Hepatocyte (in vitro differentiated cells): Measurements from ENCODE around the gene TUBB2B. TPM values are rescaled to one million over a fixed set of nuclear protein-coding genes. Genes with fewer than 3 reads are reported as not detected.

Experiments
- DNase-seq: peaks from one replicate; pipeline ENCODE4 v3.0.0-alpha.2; 2016; ENCODE audit warnings: low spot score
- H2AFZ ChIP-seq: fragments of 200-600 bp; sonication (generic); 2 replicates; pipeline ENCODE4 v1.6.0; 2016; ENCODE audit warnings: antibody characterized with exemption, mild to moderate bottlenecking
- H3K27ac ChIP-seq: fragments of 200-600 bp; sonication (generic); 2 replicates; pipeline ENCODE4 v1.5.1; 2016; ENCODE audit warnings: mild to moderate bottlenecking
- H3K27me3 ChIP-seq: fragments of 200-600 bp; sonication (generic); 2 replicates; pipeline ENCODE4 v1.6.1; 2016
- H3K36me3 ChIP-seq: fragments of 200-600 bp; sonication (generic); replicated peaks from 2 replicates; pipeline ENCODE4 v1.5.1; 2016; ENCODE audit warnings: low read depth; ENCODE audit not compliant: insufficient read depth
- H3K4me1 ChIP-seq: fragments of 200-600 bp; sonication (generic); 2 replicates; pipeline ENCODE4 v1.5.1; 2016; ENCODE audit warnings: mild to moderate bottlenecking, moderate library complexity; ENCODE audit not compliant: insufficient read depth
- H3K4me2 ChIP-seq: fragments of 200-600 bp; sonication (generic); 2 replicates; pipeline ENCODE4 v1.6.0; 2016
- H3K4me3 ChIP-seq: fragments of 200-600 bp; sonication (generic); 2 replicates; pipeline ENCODE4 v1.5.1; 2016; ENCODE audit warnings: mild to moderate bottlenecking
- H3K79me2 ChIP-seq: fragments of 200-600 bp; sonication (generic); 2 replicates; pipeline ENCODE4 v1.6.0; 2017; ENCODE audit warnings: mild to moderate bottlenecking
- H3K9me2 ChIP-seq: fragments of 200-600 bp; sonication (generic); replicated peaks from 2 replicates; pipeline ENCODE4 v1.6.0; 2017; ENCODE audit warnings: mild to moderate bottlenecking; ENCODE audit not compliant: insufficient read depth
- H3K9me3 ChIP-seq: fragments of 200-600 bp; sonication (generic); 2 replicates; pipeline ENCODE4 v1.5.1; 2016; ENCODE audit warnings: low read depth, mild to moderate bottlenecking
- H4K20me1 ChIP-seq: fragments of 200-600 bp; sonication (generic); 2 replicates; pipeline ENCODE4 v1.6.0; 2016; ENCODE audit warnings: mild to moderate bottlenecking; ENCODE audit not compliant: insufficient read depth, poor library complexity, severe bottlenecking
- EZH2 ChIP-seq: fragments of 200-600 bp; sonication (generic); IDR thresholded peaks from 2 replicates; pipeline ENCODE4 v1.6.1; 2016; ENCODE audit warnings: antibody characterized with exemption, mild to moderate bottlenecking, borderline replicate concordance
- EZH2phosphoT487 ChIP-seq: fragments of 200-600 bp; sonication (generic); IDR thresholded peaks from one replicate; pipeline ENCODE4 v1.6.1; 2018; ENCODE audit warnings: antibody characterized with exemption, mild to moderate bottlenecking, low read depth, moderate library complexity; ENCODE audit not compliant: unreplicated experiment, severe bottlenecking
- WGBS: methylation state at CpG from one replicate; pipeline ENCODE4 v1.1.6; 2016; ENCODE audit warnings: low lambda C conversion rate; ENCODE audit errors: missing lambda C conversion rate; 5-methylcytosine and 5-hydroxymethylcytosine counted together
- polyA plus RNA-seq: library from polyadenylated mRNA; unstranded; fragments of >200 nt; fragmentation: Nextera tagmentation; extraction: Ambion mirVana; gene quantifications from 2 replicates; pipeline ENCODE4 v1.2.1, GENCODE V29; 2016
- total RNA-seq: library from RNA; depleted of rRNA; stranded (reverse); fragments of >200 nt; gene quantifications from 2 replicates; pipeline ENCODE4 v1.2.3, GENCODE V29; 2014
- TF ChIP-seq, protein P1 (sequence below): fragments of 200-600 bp; sonication (generic); IDR thresholded peaks from 2 replicates; pipeline ENCODE4 v1.5.1; 2016; ENCODE audit warnings: antibody characterized with exemption, mild to moderate bottlenecking; ENCODE audit not compliant: poor library complexity

Gene TUBB2B
- total and polyA plus RNA-seq, 2 experiments from 2014 or later: 36.4 to 72.0 TPM

- no peak overlapping the region for H3K4me3 ChIP-seq
- H3K36me3 ChIP-seq: no peaks in the 10 kb centered on the region
- WGBS: 81% methylated on average over 13 of the region's 14 CpGs
- H3K27ac ChIP-seq: no peak overlapping the region
- no peak for TF ChIP-seq EZH2phosphoT487
- TF ChIP-seq EZH2: no peak
- TF ChIP-seq, protein P1, sequence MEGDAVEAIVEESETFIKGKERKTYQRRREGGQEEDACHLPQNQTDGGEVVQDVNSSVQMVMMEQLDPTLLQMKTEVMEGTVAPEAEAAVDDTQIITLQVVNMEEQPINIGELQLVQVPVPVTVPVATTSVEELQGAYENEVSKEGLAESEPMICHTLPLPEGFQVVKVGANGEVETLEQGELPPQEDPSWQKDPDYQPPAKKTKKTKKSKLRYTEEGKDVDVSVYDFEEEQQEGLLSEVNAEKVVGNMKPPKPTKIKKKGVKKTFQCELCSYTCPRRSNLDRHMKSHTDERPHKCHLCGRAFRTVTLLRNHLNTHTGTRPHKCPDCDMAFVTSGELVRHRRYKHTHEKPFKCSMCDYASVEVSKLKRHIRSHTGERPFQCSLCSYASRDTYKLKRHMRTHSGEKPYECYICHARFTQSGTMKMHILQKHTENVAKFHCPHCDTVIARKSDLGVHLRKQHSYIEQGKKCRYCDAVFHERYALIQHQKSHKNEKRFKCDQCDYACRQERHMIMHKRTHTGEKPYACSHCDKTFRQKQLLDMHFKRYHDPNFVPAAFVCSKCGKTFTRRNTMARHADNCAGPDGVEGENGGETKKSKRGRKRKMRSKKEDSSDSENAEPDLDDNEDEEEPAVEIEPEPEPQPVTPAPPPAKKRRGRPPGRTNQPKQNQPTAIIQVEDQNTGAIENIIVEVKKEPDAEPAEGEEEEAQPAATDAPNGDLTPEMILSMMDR: no peak
- H3K27me3 ChIP-seq: no peaks in the 10 kb centered on the region
- peak overlapping the region; percentile 81 for H3K4me2 ChIP-seq
- H2AFZ ChIP-seq: no peak overlapping the region
- no peaks in the 10 kb centered on the region for H4K20me1 ChIP-seq
- peaks cover 10% of the 10 kb centered on the region for H3K4me1 ChIP-seq
- H3K79me2 ChIP-seq: peaks cover 40% of the 10 kb centered on the region
- H3K9me2 ChIP-seq: no peaks in the 10 kb centered on the region
- DNase-seq: no peak
- H3K9me3 ChIP-seq: no peaks in the 10 kb centered on the region
Measured at GRCh38 chr6:3260296-3260695, 32.8 kb upstream of the TUBB2B start.

- peak overlapping the region; percentile 81 for H3K4me2 ChIP-seq
- DNase-seq: peak; percentile 55
- no peaks in the 10 kb centered on the region for H3K9me2 ChIP-seq
- H3K79me2 ChIP-seq: peaks cover 40% of the 10 kb centered on the region
- WGBS: 1% methylated on average over 21 of the region's 21 CpGs
- no peaks in the 10 kb centered on the region for H3K36me3 ChIP-seq
- H3K4me1 ChIP-seq: peaks cover 10% of the 10 kb centered on the region
- H3K27ac ChIP-seq: peak overlapping the region; percentile 74
- H2AFZ ChIP-seq: peak overlapping the region; percentile 70
- no peaks in the 10 kb centered on the region for H3K27me3 ChIP-seq
- no peaks in the 10 kb centered on the region for H4K20me1 ChIP-seq
- H3K4me3 ChIP-seq: peak overlapping the region; percentile 95
- H3K9me3 ChIP-seq: no peaks in the 10 kb centered on the region
- no peak for TF ChIP-seq EZH2
- TF ChIP-seq, protein P1: no peak
- no peak for TF ChIP-seq EZH2phosphoT487
Measured at GRCh38 chr6:3259491-3259958, 32.1 kb upstream of the TUBB2B start.

DNA sequence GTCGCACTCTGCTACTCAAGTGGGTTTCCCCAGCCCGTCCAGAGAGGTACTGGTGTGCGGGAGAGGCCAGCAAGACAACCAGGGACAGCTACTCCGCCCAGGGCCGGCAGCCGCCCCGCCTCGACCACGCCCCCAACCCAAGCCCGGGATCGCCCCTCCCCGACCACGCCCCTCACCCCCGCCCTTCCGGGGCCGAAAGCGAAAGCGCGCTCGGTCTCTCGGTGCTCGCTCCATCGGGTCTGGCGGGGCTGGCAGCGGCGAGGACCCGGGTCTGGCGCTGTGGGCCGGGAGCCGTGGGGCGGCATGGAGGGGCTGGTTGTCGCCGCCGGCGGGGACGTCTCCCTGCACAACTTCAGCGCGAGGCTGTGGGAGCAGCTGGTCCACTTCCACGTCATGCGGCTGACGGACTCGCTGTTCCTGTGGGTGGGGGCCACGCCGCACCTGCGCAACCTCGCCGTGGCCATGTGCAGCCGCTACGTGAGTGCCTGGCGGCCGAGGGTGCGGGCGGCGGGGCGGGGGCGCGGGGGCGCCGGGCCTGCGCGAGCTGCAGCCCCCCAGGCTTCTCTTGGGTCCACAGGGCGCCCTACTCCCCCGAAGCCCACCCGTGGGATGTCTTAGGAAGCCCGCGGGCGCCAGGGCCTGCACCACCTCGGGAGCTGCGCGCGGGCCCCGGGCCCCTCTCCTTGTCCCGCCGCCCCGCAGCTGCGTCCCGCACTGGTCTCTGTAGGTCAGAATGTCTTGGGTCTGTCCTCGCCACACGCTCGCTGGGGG is 31.5 kb upstream of the TUBB2B start, which contains the start of gene PSMG4:
Gene PSMG4, plus strand, starts transcription at position 228 of the 771 bp plus-strand sequence. Its CDS starts 76 bp downstream, at position 304.
- Histone ChIP-seq H3K79me2 (peaks cover 40% of the 10 kb centered on the region), H3K36me3 (no peaks in the 10 kb centered on the region), H3K27me3 (no peaks in the 10 kb centered on the region), H3K4me3 (peak within 1 kb of the TSS; percentile 95), H2AFZ (peak within 1 kb of the TSS; percentile 70), H4K20me1 (no peaks in the 10 kb centered on the region), H3K4me1 (peaks cover 10% of the 10 kb centered on the region), H3K4me2 (peak within 1 kb of the TSS; percentile 81), H3K9me3 (no peaks in the 10 kb centered on the region), H3K27ac (peak within 1 kb of the TSS; percentile 74), H3K9me2 (no peaks in the 10 kb centered on the region)
- peak; percentile 96 for DNase-seq
- TF ChIP-seq, protein P1: no peak
- TF ChIP-seq EZH2phosphoT487: no peak
- no peak for TF ChIP-seq EZH2
- WGBS: under 1% methylated on average over 59 of the region's 80 CpGs
